ENCODE measurements around the gene MRPL53.

Gene MRPL53

GRCh38 chr2:74472086-74472944 is at the start of gene MRPL53:
Gene MRPL53, minus strand, starts transcription at chr2:74472680. Its CDS starts 20 bp downstream, at chr2:74472660.
- peak; percentile 96 for DNase-seq (ENCODE audit: low spot score)

GRCh38 chr2:74516650-74517049 is 44.2 kb upstream of the MRPL53 start:
- DNase-seq (ENCODE audit: low spot score) = no peak

DNA sequence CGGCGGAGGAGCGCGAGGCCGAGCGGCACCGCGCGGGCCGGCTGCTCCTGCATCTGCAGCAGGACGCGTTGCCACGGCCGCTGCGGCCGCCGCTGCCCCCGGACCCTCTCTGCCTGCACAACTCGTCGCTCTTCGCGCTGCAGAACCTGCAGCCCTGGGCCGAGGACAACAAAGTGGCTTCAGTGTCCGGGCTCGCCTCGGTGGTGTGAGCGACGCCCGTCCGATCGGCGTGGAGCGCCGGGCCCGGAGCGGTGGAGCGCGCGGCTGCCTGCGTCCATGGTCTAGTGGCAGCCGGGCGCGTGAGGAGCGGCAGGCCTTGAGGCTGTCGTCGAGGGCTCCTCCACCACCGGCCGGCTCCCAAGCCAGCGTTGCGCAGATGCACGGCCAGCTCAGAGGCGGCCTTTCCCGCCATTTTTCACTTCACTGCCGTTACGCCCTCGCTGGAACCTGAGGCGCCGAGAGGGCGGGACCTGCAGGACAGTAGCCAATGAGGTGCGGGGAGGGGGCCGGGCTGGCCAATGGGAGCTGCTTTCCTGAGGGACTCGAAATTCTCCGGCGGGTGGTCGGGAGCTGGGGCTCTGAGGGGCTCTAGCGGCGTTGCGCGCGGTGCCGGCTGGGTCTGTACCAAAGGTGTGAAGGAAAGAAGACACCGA is 43.6 kb upstream of the MRPL53 start:
- DNase-seq (ENCODE audit: low spot score) = peak; percentile 51

DNA sequence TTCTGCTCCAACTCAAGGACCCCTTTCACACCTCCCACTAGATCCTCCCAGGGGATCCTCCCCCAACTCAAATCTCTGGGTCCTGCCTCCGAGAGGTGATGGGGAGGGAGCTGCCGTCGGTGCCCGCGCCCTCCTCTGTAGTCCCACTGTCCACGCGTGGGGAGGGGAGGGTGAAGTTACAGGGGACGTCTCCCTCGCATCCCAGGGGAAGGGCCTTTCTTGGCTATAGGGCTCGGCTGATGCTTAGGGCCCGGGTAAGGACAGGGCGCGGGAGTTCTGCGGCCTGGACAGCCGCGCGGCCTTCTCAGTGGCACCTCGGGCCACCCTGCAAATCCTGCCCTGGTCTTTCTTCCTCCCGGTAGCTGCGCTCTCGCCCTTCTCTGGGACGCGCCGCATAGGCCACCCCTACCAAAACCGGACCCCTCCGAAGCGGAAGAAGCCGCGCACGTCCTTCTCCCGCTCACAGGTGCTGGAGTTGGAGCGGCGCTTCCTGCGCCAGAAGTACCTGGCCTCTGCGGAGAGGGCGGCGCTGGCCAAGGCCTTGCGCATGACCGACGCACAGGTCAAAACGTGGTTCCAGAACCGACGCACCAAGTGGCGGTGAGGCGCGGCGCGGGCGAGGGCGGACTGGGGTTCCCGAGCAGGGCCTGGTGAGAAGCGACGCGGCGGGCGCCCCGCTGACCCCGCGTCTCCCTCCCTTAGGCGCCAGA is 42.9 kb upstream of the MRPL53 start:
- DNase-seq (ENCODE audit: low spot score) = no peak

GRCh38 chr2:74514368-74515270 is 42.1 kb upstream of the MRPL53 start, which contains the start of gene TLX2:
Gene TLX2, plus strand, starts transcription at chr2:74514450. Its CDS starts 357 bp downstream, at chr2:74514807.
- DNase-seq (ENCODE audit: low spot score) = no peak

GRCh38 chr2:74513605-74514367 is 41.3 kb upstream of the MRPL53 start:
- DNase-seq (ENCODE audit: low spot score) = no peak

DNA sequence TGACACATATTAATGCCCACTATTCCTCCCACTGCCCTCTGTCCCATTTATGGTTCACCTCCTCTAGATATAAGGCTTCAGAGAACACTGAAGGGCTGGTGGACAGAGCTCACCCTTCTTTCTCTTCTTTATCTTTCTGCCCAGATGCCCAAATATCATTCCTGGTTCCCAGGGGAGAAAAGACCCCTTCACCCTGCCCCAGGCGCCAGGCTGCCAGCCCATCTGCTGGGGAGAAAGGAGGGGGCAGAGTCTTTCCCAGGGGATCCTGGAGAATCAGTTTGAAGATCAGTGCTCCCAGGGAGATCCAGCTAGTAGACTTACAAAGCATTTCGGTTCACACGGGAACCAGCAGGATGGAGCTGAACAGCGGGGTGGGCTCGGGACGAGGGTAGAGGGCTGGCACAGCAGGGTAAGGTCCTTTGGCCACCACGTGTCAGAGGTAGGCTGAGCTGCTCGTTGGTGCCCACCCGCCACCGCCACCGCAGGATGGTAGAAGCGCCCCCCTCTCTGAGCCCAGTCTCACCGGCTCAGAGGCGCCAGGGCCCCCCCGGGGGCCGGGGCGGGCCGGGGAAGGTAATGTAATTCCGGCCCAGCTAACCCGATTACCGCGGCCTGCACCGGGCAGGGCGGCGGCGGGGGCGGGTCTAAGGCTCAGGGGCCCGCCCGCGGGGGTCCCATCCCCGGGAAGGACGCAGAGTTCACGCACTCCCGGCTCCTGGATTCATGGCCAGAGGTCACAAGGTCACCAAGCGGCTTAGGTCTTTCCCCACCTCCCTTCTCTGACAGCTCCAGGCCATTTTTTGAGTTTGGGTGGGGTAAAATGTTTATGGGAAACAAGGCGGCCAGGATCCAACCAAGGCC is 40.5 kb upstream of the MRPL53 start:
- DNase-seq (ENCODE audit: low spot score) = no peak

DNA sequence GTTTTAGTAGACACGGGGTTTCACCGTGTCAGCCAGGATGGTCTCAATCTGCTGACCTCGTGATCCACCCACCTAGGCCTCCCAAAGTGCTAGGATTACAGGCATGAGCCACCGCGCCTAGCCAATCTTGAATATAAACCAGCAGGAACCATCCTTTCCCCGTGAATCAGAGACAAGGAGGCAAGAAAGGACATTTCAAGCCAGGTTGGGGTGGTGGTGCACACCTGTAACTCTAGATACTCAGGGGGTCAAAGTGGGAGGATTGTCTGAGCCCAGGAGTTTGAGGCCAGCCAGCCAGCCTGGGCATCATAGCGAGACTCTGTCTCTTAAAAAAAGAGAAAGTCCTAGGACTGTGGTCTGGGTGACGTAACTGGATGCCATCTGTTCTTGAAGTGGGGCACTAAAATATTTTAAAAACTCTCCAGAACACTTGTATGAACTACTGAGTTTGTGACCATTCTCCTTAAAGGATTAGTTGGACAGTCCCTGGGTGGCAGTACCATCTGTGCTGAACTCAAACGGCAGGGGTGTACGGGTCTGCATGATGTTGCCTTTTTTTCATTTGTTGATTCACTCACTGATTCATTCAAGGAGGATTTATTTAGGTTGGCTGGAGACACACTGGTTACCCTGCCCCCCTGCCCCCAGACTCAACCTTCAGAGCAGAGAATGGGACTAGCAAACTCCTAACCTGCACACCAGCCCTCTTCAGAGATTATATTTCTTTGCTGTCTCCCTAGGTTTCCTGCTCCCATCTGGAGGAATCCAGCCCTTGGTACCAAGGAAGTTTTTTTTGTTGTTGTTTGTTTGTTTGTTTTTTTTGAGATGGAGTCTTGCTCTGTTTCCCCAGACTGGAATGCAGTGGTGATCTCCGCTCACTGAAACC is 38.9 kb upstream of the MRPL53 start:
- DNase-seq (ENCODE audit: low spot score) = no peak

DNA sequence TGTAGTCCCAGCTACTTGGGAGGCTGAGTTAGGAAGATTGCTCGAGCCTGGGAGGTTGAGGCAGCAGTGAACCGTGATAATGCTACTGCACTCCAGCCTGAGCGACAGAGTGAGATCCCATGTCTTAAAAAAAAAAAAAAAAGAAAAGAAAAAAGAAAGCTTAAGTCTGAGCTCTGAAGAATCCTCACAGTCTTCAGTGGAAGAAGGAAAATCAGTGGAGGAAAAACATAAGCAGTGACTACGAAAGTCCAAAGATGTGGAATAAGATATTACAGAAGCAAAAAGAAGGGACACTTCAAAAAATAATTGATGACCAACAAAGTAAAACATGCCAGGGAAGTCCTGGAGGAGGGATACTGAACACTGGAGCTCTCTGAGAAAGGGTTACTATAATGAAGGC is 37.8 kb upstream of the MRPL53 start:
- no peak for DNase-seq (ENCODE audit: low spot score)

GRCh38 chr2:74507926-74508520 is 35.5 kb upstream of the MRPL53 start:
- DNase-seq (ENCODE audit: low spot score) = no peak

DNA sequence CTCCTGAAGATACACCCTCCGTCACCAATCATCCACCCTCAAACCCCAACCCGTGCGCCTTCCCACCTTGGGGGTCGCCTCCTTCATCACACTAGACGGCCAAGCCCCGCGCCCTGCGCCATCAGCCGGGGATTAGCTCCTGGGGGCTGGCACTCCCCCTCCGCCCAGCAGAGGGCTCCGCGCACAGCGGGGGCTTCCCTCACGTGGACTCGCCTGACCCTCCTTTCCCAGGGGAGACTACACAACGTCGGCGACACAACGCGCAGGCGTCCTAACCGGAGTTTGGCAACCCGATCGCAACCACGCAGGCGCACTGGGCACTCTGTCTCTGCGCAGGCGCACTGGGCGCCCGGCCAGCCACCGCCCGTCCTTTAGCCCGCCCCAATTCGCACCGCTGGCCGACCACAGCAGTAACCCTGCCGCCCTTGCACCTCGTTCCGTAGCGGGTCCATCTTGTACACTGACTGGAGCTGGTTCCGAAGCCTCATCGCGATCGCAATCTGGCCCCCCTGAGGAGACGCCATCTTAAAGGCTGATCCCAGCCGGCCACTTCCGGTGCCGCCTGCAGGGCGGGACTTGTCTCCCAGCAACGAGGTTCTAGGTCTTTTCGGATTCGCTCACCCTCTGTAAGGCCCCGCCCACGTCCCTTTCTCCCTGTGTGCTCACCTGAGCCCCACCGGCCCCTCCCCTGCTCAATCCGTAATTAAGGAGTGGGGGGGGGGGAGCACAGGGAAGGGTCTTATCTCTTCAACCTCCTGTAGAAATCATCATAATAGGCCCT is 34.9 kb upstream of the MRPL53 start, which contains the start of gene PCGF1:
Gene PCGF1, minus strand, starts transcription at position 551 of the 781 bp plus-strand sequence. Its CDS starts 27 bp downstream, at position 524.
- peak; percentile 100 for DNase-seq (ENCODE audit: low spot score)

GRCh38 chr2:74505448-74506246 is 33.2 kb upstream of the MRPL53 start:
- no peak for DNase-seq (ENCODE audit: low spot score)

DNA sequence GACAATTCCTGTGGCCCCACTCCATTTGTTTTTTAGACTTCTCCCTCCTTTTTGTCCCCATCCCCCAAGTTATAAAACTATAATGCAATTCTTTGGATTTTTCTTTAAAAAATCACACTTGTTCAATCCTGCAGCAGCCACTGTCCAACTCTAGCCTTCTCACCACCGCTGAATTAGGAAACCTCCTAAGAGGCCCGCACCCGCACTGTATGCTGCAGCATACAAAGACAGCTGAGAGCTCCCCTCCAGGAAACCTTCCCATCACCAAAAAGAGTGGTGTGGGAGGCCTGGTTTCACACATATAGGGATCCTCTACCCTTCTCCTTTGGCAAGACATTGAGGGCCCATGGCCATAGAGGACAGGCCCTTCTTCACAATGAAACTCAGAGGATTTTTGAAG is 32.1 kb upstream of the MRPL53 start:
- DNase-seq (ENCODE audit: low spot score) = no peak

DNA sequence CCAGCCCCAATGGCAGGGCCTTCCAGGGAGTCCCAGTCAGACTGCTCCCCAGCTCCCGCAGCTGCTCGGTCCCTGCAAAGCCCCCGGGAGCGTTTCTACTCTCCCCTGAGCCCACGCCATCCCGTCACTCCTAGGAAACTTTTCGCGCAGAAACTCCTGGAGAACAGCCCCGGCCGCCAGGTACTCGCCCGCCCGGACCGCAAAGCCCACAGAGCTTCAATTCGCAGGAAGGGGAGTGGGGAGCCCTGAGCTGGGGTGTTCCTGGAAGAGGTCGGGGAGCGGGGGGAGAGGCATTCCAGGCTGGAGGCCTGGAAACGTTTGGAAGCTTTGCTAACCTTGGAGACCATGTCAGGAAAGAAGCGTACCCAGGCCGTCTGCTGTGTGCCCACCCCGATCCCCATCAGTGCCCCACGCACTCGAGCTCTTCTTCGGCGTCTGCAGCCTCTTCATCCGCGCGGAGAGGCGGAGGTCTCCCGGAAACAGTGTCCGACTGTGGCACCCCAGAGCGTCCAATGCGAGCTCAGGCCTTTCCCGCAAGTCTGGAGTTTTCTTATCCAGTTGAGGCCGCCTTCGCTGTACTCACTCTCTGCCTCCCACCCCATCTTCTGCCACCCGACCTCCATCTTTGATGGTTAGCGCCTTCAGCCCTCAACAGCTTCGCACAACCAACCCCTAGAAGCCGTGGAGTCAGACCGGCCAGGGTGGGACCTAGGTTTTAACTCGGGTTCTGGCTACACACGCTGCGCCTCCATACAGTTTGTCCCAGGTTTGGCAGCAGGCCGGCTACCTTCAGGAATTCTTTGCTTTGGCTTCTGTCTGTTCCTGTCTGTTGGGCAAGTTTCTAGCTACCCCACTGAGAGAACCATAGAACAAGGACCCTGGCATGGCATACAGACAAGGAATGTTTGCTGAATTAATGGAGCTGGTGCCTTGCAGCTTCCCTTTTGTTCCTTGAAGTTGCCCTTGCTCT is 31.3 kb upstream of the MRPL53 start:
- DNase-seq (ENCODE audit: low spot score) = no peak

DNA sequence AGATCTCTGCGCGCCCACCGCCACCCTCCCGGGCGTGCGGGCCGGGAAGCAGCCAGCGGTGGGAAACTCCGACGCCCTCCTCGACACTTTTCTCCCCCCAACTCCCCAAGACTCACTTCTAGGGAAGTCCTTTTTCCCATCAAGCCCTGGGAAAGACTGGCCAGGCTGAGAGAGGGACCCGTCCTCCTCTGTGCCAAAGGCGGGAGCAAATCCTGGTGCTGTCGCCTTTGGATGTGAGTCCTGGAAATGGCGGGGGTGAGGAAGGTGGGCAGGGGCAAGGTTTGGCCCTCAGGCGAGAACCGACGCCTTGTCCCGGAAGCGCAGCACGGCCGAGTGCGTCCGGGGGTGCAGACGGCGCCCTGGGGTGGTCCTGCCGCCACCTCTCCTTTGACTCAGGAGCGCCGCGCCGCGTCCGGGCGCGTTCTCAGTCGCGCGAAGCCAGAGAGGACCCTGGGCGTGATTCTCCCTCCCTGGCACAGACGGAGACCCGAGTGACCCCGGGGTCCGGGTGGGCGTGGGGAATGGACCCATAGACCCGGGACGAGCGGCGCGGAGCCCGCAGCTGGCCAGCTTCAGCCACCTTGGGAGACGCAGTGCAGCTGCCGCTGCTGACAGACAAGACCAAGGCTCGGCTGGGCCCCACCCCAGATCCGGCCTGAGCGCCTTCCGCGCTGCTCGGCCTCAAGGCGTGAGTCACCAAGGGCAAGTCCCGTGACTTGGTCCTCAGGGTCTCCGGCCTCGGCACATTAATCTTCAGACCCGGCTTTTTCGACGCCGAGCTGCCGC is 30.4 kb upstream of the MRPL53 start:
- DNase-seq (ENCODE audit: low spot score) = peak; percentile 64

Measured in hematopoietic multipotent progenitor cell treated with erythropoietin and hydrocortisone succinate and interleukin-3 and kit ligand, for 17 days (in vitro differentiated cells).